GM18870 (cell line): ENCODE results near the gene MDM4.
"Not testable (repeated sequence)": the region's sequence is repeated elsewhere in the genome, so short reads cannot be mapped to it uniquely, and the experiment has no call there.

Experiments used
- ATAC-seq: cut with Tn5 transposase; IDR thresholded peaks from one replicate; pipeline ENCODE4 v1.9.1; 2021; ENCODE audit warnings: moderate library complexity; ENCODE audit not compliant: unreplicated experiment

MDM4 gene

GRCh38 chr1:204560002-204560401 lies 43.8 kb downstream of the MDM4 start:
- not testable (repeated sequence) for ATAC-seq

GRCh38 chr1:204560590-204561150 lies 44.5 kb downstream of the MDM4 start:
- no peak for ATAC-seq

- no peak for ATAC-seq
Observed at GRCh38 chr1:204562075-204562990, 46.1 kb downstream of the MDM4 start.

- ATAC-seq = no peak
Observed at GRCh38 chr1:204563307-204563706, 47.1 kb downstream of the MDM4 start.

GRCh38 chr1:204563780-204564179 lies 47.6 kb downstream of the MDM4 start:
- ATAC-seq = no peak

GRCh38 chr1:204564835-204565234 lies 48.6 kb downstream of the MDM4 start:
- peak; percentile 70 for ATAC-seq

GRCh38 chr1:204565617-204566582 lies 49.7 kb downstream of the MDM4 start:
- peak; percentile 53 for ATAC-seq

- ATAC-seq = no peak
Observed at GRCh38 chr1:204566583-204566955, 50.4 kb downstream of the MDM4 start.

GRCh38 chr1:204567071-204567470 lies 50.9 kb downstream of the MDM4 start:
- ATAC-seq = no peak

- ATAC-seq = no peak
Observed at GRCh38 chr1:204568576-204569315, 52.5 kb downstream of the MDM4 start.

- ATAC-seq = no peak
Observed at GRCh38 chr1:204569478-204569877, 53.3 kb downstream of the MDM4 start.

GRCh38 chr1:204570021-204570420 lies 53.8 kb downstream of the MDM4 start:
- not testable (repeated sequence) for ATAC-seq

GRCh38 chr1:204571128-204571527 lies 54.9 kb downstream of the MDM4 start:
- ATAC-seq = no peak

- no peak for ATAC-seq
Observed at GRCh38 chr1:204571631-204572030, 55.4 kb downstream of the MDM4 start.

GRCh38 chr1:204572923-204573922 lies 57.0 kb downstream of the MDM4 start:
- ATAC-seq = no peak

- ATAC-seq = no peak
Observed at GRCh38 chr1:204574016-204574864, 58.0 kb downstream of the MDM4 start.

GRCh38 chr1:204574865-204575163 lies 58.6 kb downstream of the MDM4 start:
- ATAC-seq = no peak
